ENCODE data around the gene EGLN1. TPM values are rescaled to one million over a fixed set of nuclear protein-coding genes. Genes with fewer than 3 reads are reported as not detected.

Gene EGLN1
- total RNA-seq, 1 donor from 2014 or later = 20.2 TPM

DNA sequence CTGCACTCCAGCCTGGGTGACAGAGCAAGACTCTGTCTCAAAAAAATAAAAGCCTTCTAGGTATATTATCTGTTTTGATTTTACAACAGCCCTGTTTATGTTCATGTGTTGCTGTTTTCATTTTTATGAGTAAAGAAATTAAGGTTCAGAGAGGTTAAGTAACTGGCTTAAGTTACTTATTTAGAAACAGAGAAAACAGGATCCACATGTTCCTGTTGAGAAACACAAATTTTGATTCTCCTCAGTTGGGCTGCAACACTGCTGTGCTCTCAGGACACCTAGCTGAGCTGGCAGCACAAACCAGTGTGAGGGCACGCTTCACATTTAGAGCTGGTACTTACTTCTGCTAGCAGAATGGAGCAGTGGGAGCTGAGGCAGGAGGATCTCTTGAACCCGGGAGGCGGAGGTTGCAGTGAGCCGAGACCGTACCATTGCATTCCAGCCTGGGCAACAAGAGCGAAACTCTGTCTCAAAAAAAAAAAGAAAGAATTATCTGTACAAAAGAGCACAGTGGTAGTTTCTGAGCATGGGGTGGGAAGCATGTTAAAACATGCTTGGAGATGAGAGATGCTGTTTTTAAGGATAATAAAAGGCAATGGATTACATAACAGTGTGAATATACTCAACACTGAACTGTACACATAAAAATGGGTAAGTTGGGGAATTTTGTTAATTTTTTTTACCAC is 81.6 kb downstream of the EGLN1 start:
- Mint-ChIP-seq H3K27ac (no peak overlapping the region), H3K27me3 (ENCODE audit: low read depth) (peaks cover 2% of the 10 kb centered on the region), H3K36me3 (ENCODE audit: low read depth) (peaks cover 52% of the 10 kb centered on the region), H3K4me1 (ENCODE audit: low read depth) (peaks cover 33% of the 10 kb centered on the region), H3K9me3 (no peaks in the 10 kb centered on the region), H3K4me3 (ENCODE audit: low read depth) (no peak overlapping the region)
- no peak for DNase-seq (ENCODE audit: low spot score)
- intact Hi-C loops (cut with micrococcal nuclease) = no loop called here

DNA sequence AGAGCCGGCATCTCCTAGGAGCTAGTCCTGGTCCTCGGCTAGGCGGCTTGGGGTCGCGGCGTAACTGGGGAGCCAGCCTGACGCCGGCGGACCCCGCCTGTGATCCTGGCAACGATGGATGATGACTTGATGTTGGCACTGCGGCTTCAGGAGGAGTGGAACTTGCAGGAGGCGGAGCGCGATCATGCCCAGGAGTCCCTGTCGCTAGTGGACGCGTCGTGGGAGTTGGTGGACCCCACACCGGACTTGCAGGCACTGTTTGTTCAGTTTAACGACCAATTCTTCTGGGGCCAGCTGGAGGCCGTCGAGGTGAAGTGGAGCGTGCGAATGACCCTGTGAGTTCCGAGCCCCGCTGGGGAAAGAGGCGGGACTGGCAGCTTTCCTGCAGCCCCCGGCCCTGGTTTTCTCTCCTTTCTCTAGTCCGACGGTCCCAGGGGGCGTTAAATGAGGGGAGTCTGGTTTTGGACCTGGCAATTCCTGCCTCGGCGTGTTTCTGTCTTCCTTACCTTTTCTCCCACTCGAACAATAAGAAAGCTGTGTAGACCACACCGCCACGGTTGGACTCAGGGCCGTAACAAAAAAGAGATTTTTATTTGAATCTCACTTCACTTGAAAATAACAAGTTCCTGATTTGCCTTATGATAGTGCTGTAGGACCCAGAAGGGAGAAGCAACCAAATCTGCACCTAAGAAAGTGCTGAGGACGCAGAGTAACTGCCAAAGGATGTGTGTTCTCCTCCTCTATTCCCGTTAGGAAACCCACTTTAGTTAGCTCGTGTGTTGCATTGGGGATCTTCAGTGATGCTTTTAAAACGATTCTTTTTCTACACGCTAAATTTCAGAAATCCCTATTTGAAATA is 83.6 kb downstream of the EGLN1 start, which contains the start of gene SPRTN:
SPRTN (plus strand) TSS at position 24 of the 859 bp plus-strand sequence; CDS start at position 115, 91 bp downstream.
- intact Hi-C loops (cut with micrococcal nuclease) = loop anchor here (1.0 to 5.0 kb wide), 6 partner anchors 64 to 696 kb away; partner anchors contain the start of genes C1orf198, COG2, EGLN1 and GNPAT

GRCh38 chr1:231337472-231338269 is 84.4 kb downstream of the EGLN1 start, which contains the start of gene EXOC8:
Gene EXOC8 (minus strand): TSS chr1:231337852. CDS start chr1:231337745, 107 bp downstream.
- intact Hi-C loops (cut with micrococcal nuclease) = loop anchor here (1.0 to 5.0 kb wide), 7 partner anchors 63 to 695 kb away; partner anchors contain the start of genes C1orf198, COG2, EGLN1 and GNPAT
- H3K27me3 Mint-ChIP-seq (ENCODE audit: low read depth) = peaks cover 2% of the 10 kb centered on the region
- peaks cover 51% of the 10 kb centered on the region for H3K36me3 Mint-ChIP-seq (ENCODE audit: low read depth)
- peak within 1 kb of the TSS; percentile 99 for H3K27ac Mint-ChIP-seq
- peak within 1 kb of the TSS; percentile 99 for H3K4me3 Mint-ChIP-seq (ENCODE audit: low read depth)
- peak; percentile 98 for DNase-seq (ENCODE audit: low spot score)
- peaks cover 42% of the 10 kb centered on the region for H3K4me1 Mint-ChIP-seq (ENCODE audit: low read depth)
- no peaks in the 10 kb centered on the region for H3K9me3 Mint-ChIP-seq

More for the DNA sequence above, 83.6 kb downstream of the EGLN1 start, which contains the start of gene SPRTN:
- peak within 1 kb of the TSS; percentile 99 for H3K27ac Mint-ChIP-seq
- peaks cover 40% of the 10 kb centered on the region for H3K4me1 Mint-ChIP-seq (ENCODE audit: low read depth)
- peaks cover 2% of the 10 kb centered on the region for H3K27me3 Mint-ChIP-seq (ENCODE audit: low read depth)
- peaks cover 49% of the 10 kb centered on the region for H3K36me3 Mint-ChIP-seq (ENCODE audit: low read depth)
- no peaks in the 10 kb centered on the region for H3K9me3 Mint-ChIP-seq
- H3K4me3 Mint-ChIP-seq (ENCODE audit: low read depth) = peak within 1 kb of the TSS; percentile 99
- no peak for DNase-seq (ENCODE audit: low spot score)

- Mint-ChIP-seq H3K4me1 (ENCODE audit: low read depth) (peaks cover 42% of the 10 kb centered on the region), H3K27me3 (ENCODE audit: low read depth) (peaks cover 2% of the 10 kb centered on the region), H3K4me3 (ENCODE audit: low read depth) (peak overlapping the region; percentile 99), H3K36me3 (ENCODE audit: low read depth) (peaks cover 52% of the 10 kb centered on the region), H3K9me3 (no peaks in the 10 kb centered on the region), H3K27ac (peak overlapping the region; percentile 99)
- intact Hi-C loops (cut with micrococcal nuclease) = loop anchor here (1.0 to 5.0 kb wide), 3 partner anchors 191 to 470 kb away; partner anchors contain the start of genes C1orf198 and TSNAX
- DNase-seq (ENCODE audit: low spot score) = no peak
These were observed 85.0 kb downstream of the EGLN1 start for GRCh38 chr1:231337043-231337471.

- peaks cover 2% of the 10 kb centered on the region for H3K27me3 Mint-ChIP-seq (ENCODE audit: low read depth)
- no peaks in the 10 kb centered on the region for H3K9me3 Mint-ChIP-seq
- peak overlapping the region; percentile 99 for H3K4me3 Mint-ChIP-seq (ENCODE audit: low read depth)
- DNase-seq (ENCODE audit: low spot score) = no peak
- H3K27ac Mint-ChIP-seq = no peak overlapping the region
- peaks cover 44% of the 10 kb centered on the region for H3K36me3 Mint-ChIP-seq (ENCODE audit: low read depth)
- H3K4me1 Mint-ChIP-seq (ENCODE audit: low read depth) = peaks cover 42% of the 10 kb centered on the region
- intact Hi-C loops (cut with micrococcal nuclease) = loop anchor here (5.0 kb wide), 2 partner anchors 266 to 469 kb away; partner anchors contain the start of gene C1orf198
These were observed 86.2 kb downstream of the EGLN1 start for GRCh38 chr1:231335663-231336602.

DNA sequence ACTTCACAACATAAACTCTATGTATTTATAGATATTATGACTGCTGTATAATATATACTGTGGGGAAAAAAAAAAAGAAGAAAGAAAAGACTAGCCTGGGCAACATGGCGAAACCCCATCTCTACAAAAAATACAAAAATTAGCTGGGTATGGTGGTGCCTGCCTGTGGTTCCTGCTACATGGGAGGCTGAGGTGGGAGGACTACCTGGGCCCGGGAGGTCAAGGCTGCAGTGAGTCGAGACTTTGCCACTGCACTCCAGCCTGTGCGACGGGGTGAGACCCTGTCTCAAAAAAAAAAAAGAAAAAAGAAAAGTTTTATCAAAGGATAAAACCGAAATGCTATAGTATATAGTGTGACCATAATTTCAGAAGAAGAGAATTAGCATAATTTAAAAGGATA is 87.1 kb downstream of the EGLN1 start:
- H3K36me3 Mint-ChIP-seq (ENCODE audit: low read depth) = peaks cover 38% of the 10 kb centered on the region
- H3K27me3 Mint-ChIP-seq (ENCODE audit: low read depth) = peaks cover 2% of the 10 kb centered on the region
- DNase-seq (ENCODE audit: low spot score) = no peak
- peaks cover 34% of the 10 kb centered on the region for H3K4me1 Mint-ChIP-seq (ENCODE audit: low read depth)
- H3K27ac Mint-ChIP-seq = no peak overlapping the region
- no peaks in the 10 kb centered on the region for H3K9me3 Mint-ChIP-seq
- intact Hi-C loops (cut with micrococcal nuclease) = loop anchor here (5.0 kb wide), 2 partner anchors 267 to 468 kb away; partner anchors contain the start of gene C1orf198
- H3K4me3 Mint-ChIP-seq (ENCODE audit: low read depth) = peak overlapping the region; percentile 39

- Mint-ChIP-seq H3K27ac (no peak overlapping the region), H3K36me3 (ENCODE audit: low read depth) (peaks cover 33% of the 10 kb centered on the region), H3K27me3 (ENCODE audit: low read depth) (peaks cover 2% of the 10 kb centered on the region), H3K4me1 (ENCODE audit: low read depth) (peaks cover 28% of the 10 kb centered on the region), H3K9me3 (no peaks in the 10 kb centered on the region), H3K4me3 (ENCODE audit: low read depth) (peak overlapping the region; percentile 51)
- DNase-seq (ENCODE audit: low spot score) = no peak
- intact Hi-C loops (cut with micrococcal nuclease) = no loop called here
These were observed 87.9 kb downstream of the EGLN1 start for GRCh38 chr1:231334079-231334666.

- Mint-ChIP-seq H3K4me3 (ENCODE audit: low read depth) (no peak overlapping the region), H3K27me3 (ENCODE audit: low read depth) (peaks cover 1% of the 10 kb centered on the region), H3K4me1 (ENCODE audit: low read depth) (peaks cover 25% of the 10 kb centered on the region), H3K9me3 (no peaks in the 10 kb centered on the region), H3K36me3 (ENCODE audit: low read depth) (peaks cover 30% of the 10 kb centered on the region), H3K27ac (no peak overlapping the region)
- DNase-seq (ENCODE audit: low spot score) = no peak
- intact Hi-C loops (cut with micrococcal nuclease) = no loop called here
These were observed 89.3 kb downstream of the EGLN1 start for GRCh38 chr1:231332761-231333160.

- intact Hi-C loops (cut with micrococcal nuclease) = no loop called here
- Mint-ChIP-seq H3K9me3 (no peaks in the 10 kb centered on the region), H3K27ac (no peak overlapping the region), H3K36me3 (ENCODE audit: low read depth) (peaks cover 12% of the 10 kb centered on the region), H3K4me1 (ENCODE audit: low read depth) (peaks cover 10% of the 10 kb centered on the region), H3K27me3 (ENCODE audit: low read depth) (no peaks in the 10 kb centered on the region), H3K4me3 (ENCODE audit: low read depth) (no peak overlapping the region)
- DNase-seq (ENCODE audit: low spot score) = no peak
These were observed 92.6 kb downstream of the EGLN1 start for GRCh38 chr1:231329483-231329882.

GRCh38 chr1:231327617-231328016 is 94.5 kb downstream of the EGLN1 start:
- Mint-ChIP-seq H3K4me1 (ENCODE audit: low read depth) (no peaks in the 10 kb centered on the region), H3K4me3 (ENCODE audit: low read depth) (no peak overlapping the region), H3K27me3 (ENCODE audit: low read depth) (peaks cover 1% of the 10 kb centered on the region), H3K36me3 (ENCODE audit: low read depth) (peaks cover 2% of the 10 kb centered on the region), H3K27ac (no peak overlapping the region), H3K9me3 (no peaks in the 10 kb centered on the region)
- intact Hi-C loops (cut with micrococcal nuclease) = no loop called here
- DNase-seq (ENCODE audit: low spot score) = no peak

- H3K4me1 Mint-ChIP-seq (ENCODE audit: low read depth) = no peaks in the 10 kb centered on the region
- no peak for DNase-seq (ENCODE audit: low spot score)
- H3K36me3 Mint-ChIP-seq (ENCODE audit: low read depth) = no peaks in the 10 kb centered on the region
- peaks cover 1% of the 10 kb centered on the region for H3K27me3 Mint-ChIP-seq (ENCODE audit: low read depth)
- intact Hi-C loops (cut with micrococcal nuclease) = no loop called here
- H3K4me3 Mint-ChIP-seq (ENCODE audit: low read depth) = no peak overlapping the region
- H3K27ac Mint-ChIP-seq = no peak overlapping the region
- no peaks in the 10 kb centered on the region for H3K9me3 Mint-ChIP-seq
These were observed 95.8 kb downstream of the EGLN1 start for GRCh38 chr1:231326248-231326647.
